Cardiac septum (tissue), 1 donor: Measurements from ENCODE around the gene FMOD. TPM values are rescaled to one million over a fixed set of nuclear protein-coding genes. Genes with fewer than 3 reads are reported as not detected.

ENCODE experiments used
- DNase-seq: peaks from one replicate; pipeline ENCODE4 v3.0.0-alpha.2; 2020; ENCODE audit warnings: low spot score
- intact Hi-C: fragments of 100-400 bp; cut with DNase I; formaldehyde crosslinking; loops from one replicate; pipeline ENCODE4 v1.14.0; 2022
- total RNA-seq: library from RNA; stranded (reverse); fragmentation: NEBNext Ultra II Directional; extraction: Animal tissue kit (Norgen Biotek cat#: 25700); gene quantifications from one replicate; pipeline ENCODE4 v1.2.1, GENCODE V29; 2021
- donor health status: DM: no; HTN: no; CAD: no.

FMOD gene
- total RNA-seq, 1 donor from 2014 or later = 66.0 TPM

DNA sequence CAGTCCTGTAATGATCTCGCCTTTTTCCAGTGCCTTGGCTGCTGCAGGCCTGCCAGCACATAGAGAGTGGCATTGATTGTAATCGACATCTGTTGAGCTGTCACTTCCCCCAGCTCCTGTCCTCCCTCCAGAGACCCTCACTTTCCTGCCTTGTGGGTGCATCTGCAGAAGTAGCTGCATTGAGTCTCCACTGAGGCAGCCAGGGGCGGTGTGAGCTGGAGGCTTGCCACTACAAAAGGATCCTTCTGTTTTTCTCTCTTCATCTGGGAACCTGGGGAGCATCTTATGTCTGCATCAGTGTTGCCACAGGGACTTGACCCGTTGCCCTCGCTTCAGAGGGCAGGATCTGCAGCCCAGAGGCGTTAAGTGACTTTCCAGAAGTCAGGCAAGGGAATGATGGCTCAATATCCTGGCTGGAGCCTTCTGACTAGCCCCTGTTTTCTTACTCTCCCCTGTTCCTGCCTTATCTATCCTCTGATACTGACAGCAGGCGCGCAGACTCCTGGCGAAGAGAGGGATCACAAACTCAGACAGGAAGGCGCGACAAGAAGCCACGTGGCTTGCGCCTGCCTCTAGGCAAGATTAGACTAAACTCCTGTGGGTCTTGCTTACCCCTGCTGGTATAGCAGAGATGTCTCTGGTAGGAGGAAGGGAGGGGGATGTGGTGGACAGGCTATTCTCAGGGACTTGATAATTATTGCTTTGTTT, 13.3 kb upstream of the FMOD start:
- no peak for DNase-seq
- intact Hi-C loops = no loop called here

DNA sequence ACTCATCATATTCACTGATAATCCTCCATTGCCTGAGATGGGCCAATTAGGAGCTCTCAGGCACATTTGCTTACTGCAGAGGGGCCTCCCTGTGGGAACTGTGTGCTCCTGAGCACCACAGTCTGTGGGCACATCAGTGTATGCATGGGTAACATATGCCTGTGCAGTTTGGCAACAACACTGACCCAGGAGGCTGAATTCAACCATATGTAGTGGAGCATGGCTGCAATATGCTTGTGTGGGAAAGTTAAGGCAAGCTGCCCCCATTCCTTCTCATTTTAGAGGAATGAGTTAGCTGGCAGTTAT, 11.8 kb upstream of the FMOD start:
- no peak for DNase-seq
- intact Hi-C loops = no loop called here

- no peak for DNase-seq
- intact Hi-C loops = no loop called here
These were observed 11.2 kb upstream of the FMOD start for GRCh38 chr1:203361945-203362719.

GRCh38 chr1:203360547-203361185, 9.7 kb upstream of the FMOD start:
- DNase-seq = no peak
- intact Hi-C loops = no loop called here

- DNase-seq = no peak
- intact Hi-C loops = no loop called here
These were observed 8.2 kb upstream of the FMOD start for GRCh38 chr1:203359010-203359571.

DNA sequence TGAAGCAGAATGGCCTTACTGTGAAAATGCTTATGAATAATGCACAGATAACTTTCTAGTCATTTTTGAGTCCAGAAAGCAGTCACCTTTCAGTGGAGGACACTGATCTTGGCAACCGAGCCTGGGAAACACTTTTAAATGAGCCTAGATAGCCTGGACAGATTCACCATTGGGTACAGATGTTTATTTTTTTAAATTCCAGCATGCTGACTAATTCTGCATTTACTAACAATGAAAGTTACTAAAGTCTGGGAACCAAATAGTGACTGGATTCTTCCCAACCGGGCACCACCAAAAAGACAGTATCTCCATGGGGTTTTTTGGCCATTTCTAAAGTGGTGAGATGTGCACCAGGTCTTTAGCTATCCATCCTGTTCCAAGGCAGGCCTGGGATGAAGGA, 3.3 kb upstream of the FMOD start:
- no peak for DNase-seq
- intact Hi-C loops = no loop called here

DNA sequence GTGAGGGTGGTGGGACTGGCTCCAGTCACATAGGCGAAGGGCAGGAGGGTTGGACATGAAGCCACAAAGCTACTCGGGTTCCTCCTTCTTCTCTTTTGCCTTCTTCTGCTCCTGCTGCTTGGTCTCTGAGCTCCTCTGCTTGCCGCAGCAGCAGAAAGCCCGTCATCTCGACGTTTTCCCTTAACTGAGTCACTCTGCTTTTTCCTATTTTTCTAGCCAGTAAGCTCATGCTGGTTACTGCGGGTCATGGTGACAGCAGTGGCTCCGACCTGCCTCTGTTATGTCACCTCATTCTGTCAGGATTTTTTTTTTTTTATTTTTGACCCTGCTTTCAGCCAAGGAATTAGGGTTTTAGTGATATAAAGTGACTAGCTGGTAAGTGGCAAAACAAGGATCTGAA, 2.6 kb upstream of the FMOD start:
- intact Hi-C loops = no loop called here
- no peak for DNase-seq

- no peak for DNase-seq
- intact Hi-C loops = no loop called here
These were observed 973 bp downstream of the FMOD start for GRCh38 chr1:203349773-203350524.

DNA sequence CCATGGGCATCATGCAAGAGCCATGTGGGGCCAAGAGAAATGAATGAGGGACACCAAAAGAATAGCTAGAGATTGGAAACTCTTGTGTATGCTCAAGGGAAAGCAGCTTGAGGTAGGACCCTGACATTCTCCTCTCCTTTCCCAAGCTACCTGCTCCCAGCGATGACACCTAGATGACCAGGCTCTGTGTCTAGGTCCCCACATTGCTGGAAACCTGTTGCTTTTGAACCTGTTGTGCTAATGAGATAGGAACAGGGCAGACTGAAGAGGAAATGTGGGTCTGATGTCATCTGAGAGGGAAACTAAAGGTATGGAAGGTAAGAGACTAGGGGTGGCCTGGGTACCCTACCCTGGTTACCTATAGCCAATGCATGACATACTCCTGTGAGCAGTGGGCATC, 1.8 kb downstream of the FMOD start:
- intact Hi-C loops = no loop called here
- no peak for DNase-seq

GRCh38 chr1:203346769-203347102, 4.2 kb downstream of the FMOD start:
- intact Hi-C loops = no loop called here
- DNase-seq = no peak

- DNase-seq = no peak
- intact Hi-C loops = no loop called here
These were observed 4.7 kb downstream of the FMOD start for GRCh38 chr1:203346060-203346768.

DNA sequence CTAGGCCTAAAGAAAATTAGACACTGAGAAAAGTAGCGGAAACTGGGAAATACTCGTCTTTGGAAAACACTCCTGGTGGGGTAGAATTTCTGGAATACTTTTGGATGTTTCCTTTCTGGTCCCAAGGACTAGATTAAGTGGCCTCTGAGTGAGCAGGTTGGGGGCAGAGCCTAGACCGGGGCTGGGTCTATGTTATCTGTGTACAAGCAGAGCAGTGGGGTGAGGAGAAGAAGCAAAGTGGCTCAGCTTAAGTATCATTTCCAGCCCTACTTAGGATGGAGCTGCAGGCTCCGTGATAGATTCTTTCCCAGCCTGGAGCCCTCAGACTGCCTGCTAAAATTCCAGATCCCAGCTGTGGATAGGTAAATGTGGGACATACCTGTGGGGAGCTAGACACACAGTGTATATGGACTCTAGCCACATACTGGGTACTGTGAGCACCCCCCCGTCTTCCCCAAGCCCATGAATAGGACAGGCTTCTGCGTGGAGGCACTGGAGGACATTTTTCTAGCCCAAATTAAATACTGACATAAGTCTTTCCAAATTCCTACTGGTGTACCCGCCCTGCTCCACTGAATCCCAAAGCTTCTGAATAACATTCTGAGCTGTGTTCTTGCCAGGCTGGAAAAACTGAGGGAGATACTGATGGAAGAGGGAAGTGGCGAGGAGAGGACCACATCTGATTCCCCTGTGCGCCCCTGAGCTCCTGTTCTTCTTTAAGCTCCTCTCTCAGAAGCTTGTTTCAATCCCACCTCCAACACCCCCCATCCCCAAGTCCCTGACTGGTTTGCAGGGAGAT, 6.8 kb downstream of the FMOD start:
- intact Hi-C loops = no loop called here

GRCh38 chr1:203342192-203342940, 8.6 kb downstream of the FMOD start:
- DNase-seq = no peak
- intact Hi-C loops = no loop called here

More for the DNA sequence above, 6.8 kb downstream of the FMOD start:
- DNase-seq = peak; percentile 33

DNA sequence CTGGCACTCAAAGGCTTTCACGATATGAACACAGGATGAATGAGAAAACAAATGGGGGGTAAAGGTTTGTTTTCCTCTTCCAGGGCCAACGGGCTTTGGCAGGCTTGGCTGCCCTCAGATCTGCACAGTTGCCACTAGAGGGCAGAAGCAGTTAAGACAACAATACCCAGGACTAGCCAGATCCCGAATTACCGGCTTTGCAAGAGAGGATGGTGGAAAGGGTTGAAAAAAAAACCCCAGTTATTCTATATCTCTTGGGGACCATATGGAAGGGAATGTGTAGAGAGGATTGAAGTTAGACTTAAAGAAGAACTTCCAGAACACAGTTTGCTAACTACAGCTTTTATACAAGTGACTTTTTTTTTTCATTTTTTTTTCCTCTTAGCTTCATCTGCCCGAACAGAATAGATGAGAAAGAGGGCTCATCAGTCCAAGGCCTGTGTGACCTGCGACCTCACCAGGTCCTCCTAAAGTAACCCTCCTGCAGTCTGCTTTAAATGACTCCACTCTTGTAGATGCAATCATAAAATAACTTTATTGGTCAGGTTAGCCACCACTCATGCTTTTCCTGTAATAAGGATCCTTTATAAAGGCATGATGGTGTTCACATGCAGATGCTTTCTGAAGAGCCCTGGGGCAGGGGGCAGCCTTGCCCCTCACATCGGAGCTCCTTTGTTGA, 10.7 kb downstream of the FMOD start:
- peak; percentile 83 for DNase-seq
- intact Hi-C loops = loop anchor here (1.0 kb wide), 2 partner anchors 101 to 147 kb away; no protein-coding TSS in a partner anchor

GRCh38 chr1:203338335-203339036, 12.4 kb downstream of the FMOD start:
- DNase-seq = no peak
- intact Hi-C loops = loop anchor here (1.0 to 10.0 kb wide), 2 partner anchors 65 to 294 kb away; no protein-coding TSS in a partner anchor

GRCh38 chr1:203336097-203336496, 14.8 kb downstream of the FMOD start:
- DNase-seq = no peak
- intact Hi-C loops = loop anchor here (10.0 kb wide), 1 partner anchor 291 kb away; no protein-coding TSS in a partner anchor
